ENCODE measurements around the gene TRIM8.

DNA sequence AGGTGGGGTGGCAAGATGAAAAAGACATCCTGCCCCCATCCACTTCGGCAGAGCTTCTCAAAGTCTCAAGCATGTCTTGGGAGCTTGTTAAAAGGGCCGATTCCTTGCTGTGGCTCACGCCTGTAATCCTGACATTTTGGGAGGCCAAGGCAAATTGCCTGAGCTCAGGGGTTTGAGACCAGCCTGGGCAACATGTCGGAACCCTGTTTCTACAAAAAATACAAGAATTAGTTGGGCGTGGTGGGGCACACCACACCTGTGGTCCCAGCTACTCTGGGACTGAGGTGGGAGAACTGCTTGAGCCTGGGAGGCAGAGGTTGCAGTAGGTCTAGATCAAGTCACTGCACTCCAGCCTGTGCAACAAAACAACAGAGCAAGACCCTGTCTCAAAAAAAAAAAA, 14.5 kb downstream of the TRIM8 start:
- TF ChIP-seq, protein P1, sequence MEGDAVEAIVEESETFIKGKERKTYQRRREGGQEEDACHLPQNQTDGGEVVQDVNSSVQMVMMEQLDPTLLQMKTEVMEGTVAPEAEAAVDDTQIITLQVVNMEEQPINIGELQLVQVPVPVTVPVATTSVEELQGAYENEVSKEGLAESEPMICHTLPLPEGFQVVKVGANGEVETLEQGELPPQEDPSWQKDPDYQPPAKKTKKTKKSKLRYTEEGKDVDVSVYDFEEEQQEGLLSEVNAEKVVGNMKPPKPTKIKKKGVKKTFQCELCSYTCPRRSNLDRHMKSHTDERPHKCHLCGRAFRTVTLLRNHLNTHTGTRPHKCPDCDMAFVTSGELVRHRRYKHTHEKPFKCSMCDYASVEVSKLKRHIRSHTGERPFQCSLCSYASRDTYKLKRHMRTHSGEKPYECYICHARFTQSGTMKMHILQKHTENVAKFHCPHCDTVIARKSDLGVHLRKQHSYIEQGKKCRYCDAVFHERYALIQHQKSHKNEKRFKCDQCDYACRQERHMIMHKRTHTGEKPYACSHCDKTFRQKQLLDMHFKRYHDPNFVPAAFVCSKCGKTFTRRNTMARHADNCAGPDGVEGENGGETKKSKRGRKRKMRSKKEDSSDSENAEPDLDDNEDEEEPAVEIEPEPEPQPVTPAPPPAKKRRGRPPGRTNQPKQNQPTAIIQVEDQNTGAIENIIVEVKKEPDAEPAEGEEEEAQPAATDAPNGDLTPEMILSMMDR (IDR thresholded peaks at IDR 0.05; ENCODE audit: low read depth, low read length) = no peak
- no peak for TF ChIP-seq POLR2A (IDR thresholded peaks at IDR 0.05; ENCODE audit: extremely low read depth, insufficient read length)
- no peak for TF ChIP-seq MAX (IDR thresholded peaks at IDR 0.05; ENCODE audit: low read depth, low read length)
- no peak for TF ChIP-seq MYC (IDR thresholded peaks at IDR 0.05; ENCODE audit: low read depth, low read length)

Data from NB4 (cell line).